Colonic mucosa (tissue), 4 donors: ENCODE data around the gene NSG1. TPM values are rescaled to one million over a fixed set of nuclear protein-coding genes. Genes with fewer than 3 reads are reported as not detected.

Experiments used
- DNase-seq: peaks from one replicate; pipeline ENCODE4 v3.0.0-alpha.2; 2020
- H3K27ac ChIP-seq: fragments of 200-600 bp; one replicate; pipeline ENCODE4 v1.8.0; 2021
- H3K27me3 ChIP-seq: fragments of 200-600 bp; one replicate; pipeline ENCODE4 v1.8.0; 2021
- H3K36me3 ChIP-seq: fragments of 200-600 bp; one replicate; pipeline ENCODE4 v1.8.0; 2021
- H3K4me1 ChIP-seq: fragments of 200-600 bp; one replicate; pipeline ENCODE4 v1.8.0; 2021; ENCODE audit warnings: mild to moderate bottlenecking
- H3K4me3 ChIP-seq: fragments of 200-600 bp; one replicate; pipeline ENCODE4 v1.8.0; 2021
- H3K9ac ChIP-seq, 2 donors: one replicate each; pipeline ENCODE4 v1.7.0; 2013; ENCODE audit warnings: control low read depth in 2 of 2, low read depth in 2 of 2, low read length in 2 of 2
- H3K9me3 ChIP-seq: fragments of 200-600 bp; one replicate; pipeline ENCODE4 v1.8.0; 2021
- intact Hi-C: fragments of 100-400 bp; cut with DNase I; formaldehyde crosslinking; loops from one replicate; pipeline ENCODE4 v1.14.1; 2022
- total RNA-seq, 2 donors: library from RNA; stranded (reverse); fragmentation: NEBNext Ultra II Directional in 1 of 2; extraction: Animal tissue kit (Norgen Biotek cat#: 25700) in 1 of 2; gene quantifications; one replicate each; pipeline ENCODE4 v1.2.1, GENCODE V29; 2021
- TF ChIP-seq, protein P1 (sequence below): fragments of 200-600 bp; IDR thresholded peaks from one replicate; pipeline ENCODE4 v1.8.0; 2022; ENCODE audit warnings: antibody characterized with exemption, mild to moderate bottlenecking
- donor health status: healthy.
- donor health status: DM: no; HTN: no; CAD: no.
- donor health status: DM: no; HTN: no; CAD: no.

NSG1 gene
- total RNA-seq, 2 donors from 2014 or later = 2.4 to 5.9 TPM

- Histone ChIP-seq H3K27ac (no peak overlapping the region), H3K36me3 (peaks cover 10% of the 10 kb centered on the region), H3K4me3 (no peak overlapping the region), H3K9ac (no peak overlapping the region), H3K9me3 (no peaks in the 10 kb centered on the region), H3K4me1 (no peaks in the 10 kb centered on the region), H3K27me3 (no peaks in the 10 kb centered on the region)
- intact Hi-C loops = no loop called here
- TF ChIP-seq, protein P1, sequence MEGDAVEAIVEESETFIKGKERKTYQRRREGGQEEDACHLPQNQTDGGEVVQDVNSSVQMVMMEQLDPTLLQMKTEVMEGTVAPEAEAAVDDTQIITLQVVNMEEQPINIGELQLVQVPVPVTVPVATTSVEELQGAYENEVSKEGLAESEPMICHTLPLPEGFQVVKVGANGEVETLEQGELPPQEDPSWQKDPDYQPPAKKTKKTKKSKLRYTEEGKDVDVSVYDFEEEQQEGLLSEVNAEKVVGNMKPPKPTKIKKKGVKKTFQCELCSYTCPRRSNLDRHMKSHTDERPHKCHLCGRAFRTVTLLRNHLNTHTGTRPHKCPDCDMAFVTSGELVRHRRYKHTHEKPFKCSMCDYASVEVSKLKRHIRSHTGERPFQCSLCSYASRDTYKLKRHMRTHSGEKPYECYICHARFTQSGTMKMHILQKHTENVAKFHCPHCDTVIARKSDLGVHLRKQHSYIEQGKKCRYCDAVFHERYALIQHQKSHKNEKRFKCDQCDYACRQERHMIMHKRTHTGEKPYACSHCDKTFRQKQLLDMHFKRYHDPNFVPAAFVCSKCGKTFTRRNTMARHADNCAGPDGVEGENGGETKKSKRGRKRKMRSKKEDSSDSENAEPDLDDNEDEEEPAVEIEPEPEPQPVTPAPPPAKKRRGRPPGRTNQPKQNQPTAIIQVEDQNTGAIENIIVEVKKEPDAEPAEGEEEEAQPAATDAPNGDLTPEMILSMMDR = no peak
- DNase-seq = no peak
Observed at GRCh38 chr4:4416981-4417380, 30.1 kb downstream of the NSG1 start.

DNA sequence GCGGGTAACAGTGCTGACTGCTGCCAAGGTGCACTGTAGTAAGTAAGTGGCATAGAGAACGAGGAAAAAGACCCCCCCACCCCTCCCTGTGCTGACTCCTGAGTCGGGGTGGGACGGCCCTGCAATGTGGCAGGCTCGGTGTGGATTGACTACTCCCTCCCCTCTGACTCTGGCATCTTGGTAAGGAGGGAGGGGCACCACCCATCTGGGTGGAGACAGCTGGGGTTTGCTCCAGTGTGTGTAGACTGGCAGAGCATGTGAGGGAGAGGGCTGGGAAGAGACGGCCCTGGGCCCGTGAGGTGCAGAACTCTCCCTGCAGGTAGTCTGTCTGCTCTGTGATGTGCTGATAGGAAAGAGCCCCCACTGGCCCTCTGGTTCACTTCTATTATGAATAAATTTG lies 31.0 kb downstream of the NSG1 start:
- H3K36me3 ChIP-seq = peaks cover 10% of the 10 kb centered on the region
- H3K27me3 ChIP-seq = no peaks in the 10 kb centered on the region
- no peak overlapping the region for H3K27ac ChIP-seq
- no peak overlapping the region for H3K4me3 ChIP-seq
- no peak for DNase-seq
- H3K9me3 ChIP-seq = no peaks in the 10 kb centered on the region
- no peaks in the 10 kb centered on the region for H3K4me1 ChIP-seq
- TF ChIP-seq, protein P1 = no peak
- H3K9ac ChIP-seq = no peak overlapping the region
- intact Hi-C loops = no loop called here

DNA sequence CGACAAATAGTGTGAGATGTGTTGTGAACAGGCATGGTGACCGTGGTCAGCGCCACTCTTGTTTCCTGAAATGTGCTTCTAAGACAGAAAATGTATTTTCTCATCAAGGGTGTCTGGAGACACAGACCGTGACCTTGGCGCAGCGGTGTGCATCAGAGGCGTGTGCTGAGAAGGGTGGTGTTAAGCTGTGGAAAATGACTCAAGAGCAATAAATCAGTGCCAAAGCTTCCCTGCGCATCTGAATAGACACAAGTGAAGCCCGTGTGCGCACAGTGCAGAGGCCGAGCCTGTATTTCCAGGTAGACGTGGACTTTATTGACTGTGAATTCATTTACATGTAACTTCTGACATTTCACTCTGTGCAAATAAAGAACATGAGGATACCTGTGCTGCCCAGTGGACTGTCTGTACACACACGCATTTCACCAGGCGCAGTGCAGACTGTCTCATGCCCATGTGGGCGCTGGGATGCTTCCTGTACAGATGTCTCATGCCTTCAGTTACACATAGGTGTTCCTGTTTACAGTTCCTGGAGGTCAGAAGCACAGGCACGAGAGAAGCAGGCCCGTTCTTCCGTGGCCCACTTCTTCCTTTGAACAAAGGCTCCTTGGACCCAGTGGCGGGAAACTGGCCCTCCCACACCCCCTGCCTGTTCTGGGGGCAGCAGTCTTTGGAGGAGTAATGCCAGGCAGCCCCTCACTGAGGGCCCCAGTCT lies 31.9 kb downstream of the NSG1 start:
- intact Hi-C loops = no loop called here
- TF ChIP-seq, protein P1 = no peak
- Histone ChIP-seq H3K9ac (no peak overlapping the region), H3K27me3 (no peaks in the 10 kb centered on the region), H3K27ac (no peak overlapping the region), H3K36me3 (peaks cover 10% of the 10 kb centered on the region), H3K4me3 (no peak overlapping the region), H3K9me3 (no peaks in the 10 kb centered on the region), H3K4me1 (no peaks in the 10 kb centered on the region)
- DNase-seq = no peak

DNA sequence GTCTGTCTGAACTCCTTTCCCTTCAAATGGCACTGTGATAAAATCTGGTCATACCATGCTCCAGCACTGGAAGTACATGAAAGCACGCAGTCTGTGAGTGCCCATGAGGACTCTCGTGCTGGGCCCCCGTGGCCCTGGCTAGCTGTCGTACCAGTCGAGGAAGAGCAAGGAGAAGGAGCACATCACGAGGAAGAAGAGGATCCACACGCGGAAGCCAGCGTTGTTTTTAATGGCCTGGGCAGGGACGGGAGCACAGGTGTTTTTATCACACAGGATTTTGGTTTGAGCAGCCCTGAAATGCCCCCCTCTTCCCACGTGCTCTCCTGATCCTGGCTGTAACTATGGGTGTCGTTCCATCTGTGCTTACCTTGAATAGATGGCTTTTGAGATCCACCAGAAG lies 33.0 kb downstream of the NSG1 start:
- Histone ChIP-seq H3K9ac (no peak overlapping the region), H3K9me3 (no peaks in the 10 kb centered on the region), H3K36me3 (peaks cover 10% of the 10 kb centered on the region), H3K27ac (no peak overlapping the region), H3K27me3 (no peaks in the 10 kb centered on the region), H3K4me3 (no peak overlapping the region), H3K4me1 (no peaks in the 10 kb centered on the region)
- TF ChIP-seq, protein P1 = no peak
- no peak for DNase-seq
- intact Hi-C loops = no loop called here

DNA sequence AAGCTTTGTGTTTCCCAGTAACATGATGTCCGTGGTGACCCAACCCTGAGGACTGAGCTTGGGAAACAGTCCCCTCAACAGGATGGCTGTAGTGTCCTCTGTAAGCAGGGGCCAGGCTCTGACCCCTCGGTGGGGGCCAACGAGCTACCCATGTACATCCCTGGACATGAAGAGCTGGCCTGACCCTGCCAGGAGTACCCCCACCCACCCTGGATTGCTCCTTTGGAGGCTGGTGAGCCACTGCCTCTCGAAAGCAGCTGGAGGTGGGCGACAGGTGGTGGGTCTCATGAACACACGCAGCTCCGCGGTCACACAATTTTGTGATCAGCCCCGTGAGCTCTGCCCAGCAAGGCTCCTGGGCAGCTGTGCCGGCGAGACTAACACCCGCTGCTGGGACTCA lies 33.5 kb downstream of the NSG1 start:
- H3K36me3 ChIP-seq = peaks cover 10% of the 10 kb centered on the region
- H3K4me3 ChIP-seq = no peak overlapping the region
- DNase-seq = no peak
- H3K9ac ChIP-seq = no peak overlapping the region
- no peaks in the 10 kb centered on the region for H3K4me1 ChIP-seq
- no peaks in the 10 kb centered on the region for H3K27me3 ChIP-seq
- H3K27ac ChIP-seq = no peak overlapping the region
- H3K9me3 ChIP-seq = no peaks in the 10 kb centered on the region
- TF ChIP-seq, protein P1 = no peak
- intact Hi-C loops = no loop called here
